Skeletal muscle cell (primary cell): ENCODE data around the gene C1QTNF6.
"Not testable (repeated sequence)": the region's sequence is repeated elsewhere in the genome, so short reads cannot be mapped to it uniquely, and the experiment has no call there.

Experiments
- DNase-seq: peaks from one replicate; pipeline ENCODE4 v3.0.0-alpha.2; 2010; ENCODE audit warnings: low read depth
- H3K4me3 ChIP-seq: 2 replicates; pipeline ENCODE4 v1.5.1; 2011; ENCODE audit warnings: low read depth, mild to moderate bottlenecking, control low read depth, low read length, moderate library complexity

C1QTNF6 gene

DNA sequence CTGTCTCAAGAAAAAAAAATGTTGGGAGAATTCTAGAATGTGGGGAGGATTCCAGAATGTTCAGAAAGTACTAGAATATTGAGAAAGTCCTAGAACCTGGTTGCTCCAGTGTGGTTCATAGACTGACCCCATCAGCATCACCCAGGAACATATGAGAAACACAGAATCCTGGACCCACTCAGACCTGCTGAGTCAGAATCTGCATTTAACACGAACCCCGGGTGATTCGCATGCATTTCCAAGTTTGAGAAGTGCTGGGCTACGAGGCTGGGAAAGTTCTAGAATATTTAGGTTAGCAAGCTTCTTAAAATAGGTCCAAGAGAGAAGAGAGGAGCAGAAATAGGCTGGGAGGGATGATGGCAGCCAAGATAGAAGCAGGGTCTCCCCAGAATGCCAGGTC is 6.4 kb downstream of the C1QTNF6 start:
- H3K4me3 ChIP-seq, result no peak overlapping the region

DNA sequence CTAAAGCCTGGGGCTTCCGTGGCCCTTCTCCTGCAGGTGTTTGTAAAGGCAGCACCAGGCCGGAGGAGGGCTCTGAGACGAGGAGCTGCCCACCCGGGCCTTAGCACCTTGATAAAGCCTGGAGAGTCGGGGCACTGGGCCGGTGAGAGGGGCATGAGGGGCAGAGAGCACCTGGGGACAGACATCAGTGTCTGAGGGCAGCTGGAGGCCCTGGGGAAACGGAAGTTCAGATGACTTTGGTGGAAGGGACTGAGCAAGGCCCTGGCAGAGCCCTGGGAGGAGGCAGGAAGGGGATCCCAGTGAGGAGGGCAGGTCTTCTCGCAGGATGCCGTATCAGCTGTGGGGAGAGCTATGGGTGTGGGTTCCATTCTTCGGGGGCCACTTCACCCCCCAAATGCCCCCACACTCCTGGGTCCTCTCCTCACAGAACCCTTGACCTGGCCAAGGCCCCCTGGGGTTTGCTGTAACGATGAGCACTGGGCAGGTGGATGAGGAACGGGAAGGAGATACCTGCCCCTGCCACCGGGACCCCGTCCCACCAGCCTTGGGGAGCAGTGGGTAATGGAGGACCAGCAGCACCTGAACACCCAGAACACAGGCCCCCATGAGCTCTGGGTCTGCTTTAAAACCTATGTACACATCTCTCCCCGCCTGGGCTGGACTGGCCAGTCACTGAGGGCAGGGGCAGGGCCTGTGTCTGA is 7.4 kb downstream of the C1QTNF6 start:
- no peak overlapping the region for H3K4me3 ChIP-seq
- no peak for DNase-seq

More for the DNA sequence above, 6.4 kb downstream of the C1QTNF6 start:
- no peak for DNase-seq

DNA sequence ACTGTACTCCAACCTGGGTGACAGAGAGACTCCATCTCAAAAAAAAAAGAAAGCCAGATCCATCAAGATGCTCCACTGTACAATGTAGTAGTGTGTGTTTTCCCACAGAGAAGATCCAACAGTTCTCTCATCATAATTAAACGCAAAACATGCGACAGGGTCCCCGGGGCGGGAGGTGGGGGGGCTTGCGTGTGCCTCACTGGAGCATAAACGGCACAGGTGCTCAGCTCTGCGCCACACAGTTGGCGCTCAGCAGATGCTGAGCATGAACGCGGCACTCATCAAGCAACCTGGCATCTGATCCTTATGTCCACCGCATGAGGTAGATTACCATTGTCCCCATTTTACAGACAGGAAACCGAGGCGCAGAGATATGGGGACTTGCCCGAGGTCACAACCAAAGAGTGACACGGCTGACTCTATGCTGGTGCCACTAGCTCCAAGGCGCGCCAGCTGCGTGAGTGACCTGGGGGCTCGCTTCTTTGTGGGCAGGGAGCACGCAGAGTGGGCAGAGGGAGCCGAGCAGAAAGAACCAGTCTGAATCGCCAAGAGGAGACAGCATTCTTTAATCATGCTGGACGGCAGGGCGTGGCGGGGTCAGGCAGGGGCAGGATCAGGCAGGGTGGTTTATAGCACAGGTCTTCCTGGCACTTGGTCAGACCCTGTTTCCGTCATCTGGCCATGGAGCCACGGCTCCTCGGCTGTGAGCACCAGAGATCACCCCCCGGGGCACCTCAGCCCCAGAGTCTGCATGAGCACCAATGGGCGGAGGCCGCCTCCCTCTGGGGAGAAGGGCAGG is 8.2 kb downstream of the C1QTNF6 start:
- no peak for DNase-seq
- no peak overlapping the region for H3K4me3 ChIP-seq

DNA sequence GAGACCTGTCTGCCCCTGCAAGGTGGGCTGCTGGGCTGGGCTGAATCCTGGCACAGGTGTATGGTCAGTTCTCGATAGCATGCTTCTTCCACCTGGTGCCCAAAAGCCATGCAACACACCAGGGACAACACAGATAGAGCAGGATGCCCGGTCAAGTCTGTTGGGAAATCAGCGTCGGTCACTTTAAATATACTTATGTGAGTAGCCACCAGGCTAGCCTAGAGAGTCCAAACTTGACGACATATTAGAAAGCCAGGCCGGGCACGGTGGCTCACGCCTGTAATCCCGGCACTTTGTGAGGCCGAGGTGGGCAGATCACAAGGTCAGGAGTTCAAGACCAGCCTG is 8.9 kb downstream of the C1QTNF6 start:
- DNase-seq, result no peak
- H3K4me3 ChIP-seq, result no peak overlapping the region

DNA sequence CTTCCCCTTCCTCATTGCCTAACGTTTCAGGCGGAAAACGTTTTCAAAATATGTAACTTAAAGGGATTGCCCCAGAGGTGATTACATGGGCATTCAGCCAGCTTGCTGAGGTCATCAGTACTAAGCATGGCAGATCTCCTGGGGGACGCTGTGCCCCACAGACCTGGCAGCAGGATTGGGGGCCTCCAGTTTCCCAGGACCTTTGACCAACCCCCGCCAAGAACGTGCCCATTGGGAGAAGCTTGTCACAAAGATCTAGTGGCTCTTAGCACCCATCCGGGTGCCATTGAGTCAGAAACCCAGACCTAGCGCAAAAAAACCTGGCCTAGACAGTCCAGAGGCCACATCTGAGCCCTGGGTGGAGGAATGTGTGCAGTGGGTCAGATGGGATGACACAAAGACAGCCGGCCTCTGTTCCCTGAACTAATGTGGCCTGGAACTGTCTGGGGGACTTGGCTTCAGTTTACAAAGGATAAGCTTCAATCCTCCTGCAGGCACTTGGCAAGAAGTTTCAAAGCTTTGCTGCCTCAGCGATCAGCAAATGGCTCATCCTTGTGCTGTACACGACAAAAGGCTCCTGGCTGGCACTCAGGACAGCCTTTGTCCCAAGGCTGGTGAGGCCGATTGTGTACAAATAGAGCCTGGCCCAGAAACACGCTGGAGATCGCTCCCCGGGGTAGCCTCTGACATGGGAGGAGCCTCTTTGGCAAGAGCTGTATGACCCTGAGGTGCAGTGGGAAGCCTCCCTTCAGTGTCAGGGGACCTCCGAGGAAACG is 9.5 kb downstream of the C1QTNF6 start:
- DNase-seq, result no peak
- no peak overlapping the region for H3K4me3 ChIP-seq

DNA sequence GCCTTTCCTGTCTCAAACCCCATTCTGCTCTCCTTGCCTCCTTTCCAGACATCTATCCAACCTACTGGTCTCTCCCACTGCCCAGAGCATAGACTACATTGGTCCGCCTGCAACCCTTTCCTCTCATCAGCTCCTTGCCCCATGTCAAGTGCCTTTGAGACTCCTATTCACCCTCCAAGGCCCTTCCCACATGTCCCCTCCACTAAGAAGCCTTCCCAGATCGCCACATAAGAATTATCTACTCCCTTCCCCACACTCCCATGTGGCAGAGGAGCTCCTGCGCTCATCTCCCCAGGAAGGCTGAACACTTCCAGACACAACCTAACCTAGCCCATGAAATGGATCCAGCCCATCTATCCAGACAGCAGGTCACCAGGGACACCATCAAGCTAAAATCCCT is 10.3 kb downstream of the C1QTNF6 start:
- no peak for DNase-seq
- no peak overlapping the region for H3K4me3 ChIP-seq

DNA sequence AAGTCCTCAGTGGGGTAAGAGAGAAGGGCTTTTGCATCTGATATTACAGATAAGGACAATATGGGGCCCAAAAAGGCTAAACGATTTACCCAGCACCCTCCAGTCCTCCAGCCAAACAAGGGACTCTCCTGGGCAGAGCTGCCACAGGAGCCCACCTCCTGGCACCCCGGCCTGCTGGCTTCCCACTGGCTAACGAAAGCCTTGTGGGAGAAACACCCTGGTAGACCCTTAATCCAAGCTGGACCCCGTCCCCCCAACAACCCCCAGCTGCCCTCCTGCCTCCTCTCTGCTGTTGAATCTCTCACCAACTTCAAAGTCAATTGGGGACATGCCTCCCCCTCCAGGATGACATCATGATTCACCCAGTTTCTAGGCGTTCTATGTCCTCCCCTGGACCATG is 10.8 kb downstream of the C1QTNF6 start:
- DNase-seq, result no peak
- H3K4me3 ChIP-seq, result no peak overlapping the region

DNA sequence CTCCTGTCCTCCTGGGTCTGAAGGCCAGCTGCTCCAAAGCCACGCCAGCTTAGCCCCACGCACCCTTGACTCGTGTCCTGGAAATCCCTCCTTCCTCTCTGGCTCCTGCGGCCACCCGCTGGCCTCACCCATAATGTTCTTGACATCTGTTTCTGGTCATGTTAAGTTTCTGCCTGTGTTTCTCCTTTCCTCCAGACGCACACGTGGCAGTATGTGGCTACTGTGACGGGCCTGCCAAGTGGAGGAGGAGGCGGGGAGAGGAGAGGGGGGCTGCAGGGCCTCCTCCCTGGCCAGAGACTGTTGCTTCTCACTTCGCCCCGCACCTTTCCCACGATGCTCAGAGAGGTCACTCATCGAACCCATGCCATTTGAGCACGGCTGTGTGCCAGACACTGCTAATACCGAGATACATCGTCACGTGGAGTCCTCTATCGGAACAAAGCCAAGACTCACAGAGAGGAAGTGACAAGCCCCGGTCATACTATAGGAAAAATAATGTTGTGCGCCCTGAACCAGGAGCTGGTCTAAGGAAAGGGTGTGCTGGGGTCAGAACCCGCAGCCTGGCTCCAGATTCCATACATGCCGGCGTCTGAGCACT is 11.5 kb downstream of the C1QTNF6 start:
- no peak overlapping the region for H3K4me3 ChIP-seq
- peak; percentile 67 for DNase-seq

DNA sequence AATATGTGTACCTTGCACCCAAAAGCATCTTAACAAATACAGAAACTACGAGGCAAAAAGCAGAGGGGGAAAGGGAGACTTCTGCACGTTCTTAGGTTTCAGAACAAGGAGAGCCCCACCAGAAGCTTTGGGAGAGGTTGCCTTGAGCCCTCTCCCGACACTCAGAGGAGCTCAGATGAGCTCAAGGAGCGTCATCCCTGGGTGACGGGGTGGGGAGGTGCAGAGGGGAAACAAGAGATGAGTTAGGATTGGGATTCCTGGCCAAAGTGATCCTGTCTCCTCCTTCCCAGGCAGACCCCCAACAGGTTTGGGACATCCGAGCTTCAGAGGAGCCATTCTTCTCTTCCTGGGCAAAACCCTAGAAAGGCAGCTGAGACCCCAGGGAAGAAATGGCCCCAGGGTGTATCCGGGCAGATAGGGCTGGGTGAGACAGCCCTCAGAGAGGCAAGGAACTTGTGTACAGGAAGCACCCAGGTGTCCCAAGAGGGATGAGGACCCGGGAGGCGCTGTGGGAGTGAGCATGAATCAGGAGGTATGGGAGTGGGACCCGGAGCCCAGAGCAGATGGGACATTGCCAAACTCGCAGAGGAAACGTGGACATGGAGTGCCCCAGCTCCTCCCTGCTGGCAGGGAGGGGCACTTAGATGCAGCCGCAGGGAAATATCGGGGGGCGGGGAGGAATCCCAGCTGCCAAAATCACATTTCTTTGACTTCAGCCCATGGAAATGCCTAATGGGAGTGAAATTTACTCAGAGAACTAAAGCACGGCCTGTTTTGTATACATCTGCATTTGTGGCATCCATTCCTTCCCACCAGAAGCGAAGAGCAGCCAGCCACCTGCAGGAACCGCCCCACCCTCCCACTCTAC is 12.4 kb downstream of the C1QTNF6 start:
- no peak for DNase-seq
- no peak overlapping the region for H3K4me3 ChIP-seq

DNA sequence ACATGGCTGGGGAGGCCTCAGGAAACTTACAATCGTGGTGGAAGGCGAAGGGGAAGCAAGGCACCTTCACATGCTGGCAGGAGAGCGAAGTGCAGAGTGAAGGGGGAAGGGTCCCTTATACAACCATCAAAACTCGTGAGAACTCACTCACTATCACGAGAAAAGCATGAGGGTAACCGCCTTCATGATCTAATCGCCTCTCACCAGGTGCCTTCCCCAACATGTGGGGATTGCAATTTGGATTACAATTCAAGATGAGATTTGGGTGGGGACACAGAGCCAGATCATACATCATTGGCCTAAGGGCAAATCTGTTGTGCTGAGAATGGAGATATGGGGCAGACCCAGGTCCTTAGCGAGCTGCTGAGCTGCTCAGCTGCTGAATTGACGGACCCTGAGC is 13.1 kb downstream of the C1QTNF6 start:
- H3K4me3 ChIP-seq, result no peak overlapping the region
- no peak for DNase-seq

DNA sequence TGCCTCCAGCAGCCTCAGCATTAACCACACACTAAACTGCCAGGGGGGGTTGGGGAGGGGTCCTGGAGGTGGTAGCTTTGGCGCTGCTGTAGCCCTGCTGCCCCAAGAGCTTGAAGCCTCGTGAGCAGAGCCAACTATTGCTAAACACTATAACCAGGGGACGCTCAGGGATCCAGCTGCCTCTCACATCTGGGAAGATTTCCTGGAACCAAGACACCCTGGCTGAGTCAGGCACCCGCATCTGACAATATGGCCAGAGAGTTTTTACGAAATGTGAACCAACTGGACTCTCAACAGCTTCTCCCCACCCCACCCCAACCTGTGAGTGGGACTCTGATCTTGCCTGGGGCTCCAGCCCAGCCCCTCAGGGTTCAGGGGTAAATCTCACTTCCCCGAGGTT is 14.3 kb downstream of the C1QTNF6 start:
- peak; percentile 76 for DNase-seq
- no peak overlapping the region for H3K4me3 ChIP-seq

DNA sequence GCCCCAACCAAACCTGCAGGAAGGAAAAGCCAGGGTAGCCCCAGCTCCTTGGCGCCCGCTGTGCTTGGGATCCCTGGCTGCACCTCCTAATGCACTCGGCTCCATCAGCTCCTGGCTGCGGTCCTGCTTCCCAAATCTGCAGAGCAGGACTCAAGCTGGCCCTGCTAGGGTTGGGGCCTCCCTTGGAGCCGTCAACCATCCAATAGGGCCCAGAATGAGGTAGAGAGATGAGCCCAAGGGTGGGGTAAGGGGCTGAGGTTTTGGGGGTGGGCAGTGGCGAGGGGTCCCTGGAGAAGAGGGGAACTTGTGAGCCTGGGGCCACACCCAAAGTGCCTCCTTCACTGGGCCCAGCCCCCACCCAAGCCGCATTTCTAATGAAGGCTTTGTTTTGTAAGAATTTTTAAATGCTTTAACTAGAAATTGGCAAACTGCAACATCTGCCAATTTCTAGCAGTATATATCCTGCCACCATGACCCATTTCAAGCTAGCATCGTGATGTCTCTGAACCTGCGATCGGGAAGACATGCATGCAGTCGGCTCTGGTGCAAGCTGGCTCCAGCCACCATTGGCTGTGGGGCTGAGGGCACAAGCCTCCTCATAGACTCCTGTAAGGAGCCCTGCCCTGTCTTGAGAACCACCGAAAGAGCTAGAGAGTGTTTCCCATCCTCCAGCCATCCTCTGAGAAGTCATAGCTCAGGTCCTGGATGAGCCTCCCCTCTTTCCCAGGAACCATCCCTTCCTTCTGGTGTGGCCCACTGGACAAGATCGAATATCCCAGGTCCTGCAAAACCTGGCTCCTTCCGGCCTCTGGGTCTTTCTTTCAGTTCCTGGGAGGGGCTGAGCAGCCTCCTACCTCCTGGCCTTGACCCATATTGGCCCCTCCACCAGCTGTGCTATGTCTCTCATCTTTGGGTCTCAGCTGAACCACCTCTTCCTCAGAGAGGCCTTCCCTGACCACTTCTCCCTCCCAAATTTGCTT is 15.5 kb downstream of the C1QTNF6 start:
- no peak for DNase-seq
- no peak overlapping the region for H3K4me3 ChIP-seq

DNA sequence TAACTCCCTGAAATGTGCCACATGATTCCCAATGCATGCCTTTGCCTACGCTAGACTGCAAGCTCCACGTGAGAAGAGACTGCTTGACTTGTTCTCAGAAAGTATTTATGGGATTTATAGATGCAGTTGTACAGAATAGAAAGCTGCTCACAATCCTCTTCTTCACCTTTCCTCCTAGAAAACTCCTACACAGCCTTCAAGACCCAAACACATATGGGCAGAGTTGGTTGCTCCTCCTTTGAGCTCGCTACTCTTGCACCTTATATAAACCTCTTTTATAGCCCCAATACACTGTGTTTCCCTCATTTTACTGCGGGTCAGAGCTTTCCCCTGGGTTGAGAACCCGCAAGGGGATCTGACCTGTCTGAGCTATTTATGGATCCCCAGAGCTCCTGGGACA is 16.4 kb downstream of the C1QTNF6 start:
- no peak overlapping the region for H3K4me3 ChIP-seq
- DNase-seq, result no peak

DNA sequence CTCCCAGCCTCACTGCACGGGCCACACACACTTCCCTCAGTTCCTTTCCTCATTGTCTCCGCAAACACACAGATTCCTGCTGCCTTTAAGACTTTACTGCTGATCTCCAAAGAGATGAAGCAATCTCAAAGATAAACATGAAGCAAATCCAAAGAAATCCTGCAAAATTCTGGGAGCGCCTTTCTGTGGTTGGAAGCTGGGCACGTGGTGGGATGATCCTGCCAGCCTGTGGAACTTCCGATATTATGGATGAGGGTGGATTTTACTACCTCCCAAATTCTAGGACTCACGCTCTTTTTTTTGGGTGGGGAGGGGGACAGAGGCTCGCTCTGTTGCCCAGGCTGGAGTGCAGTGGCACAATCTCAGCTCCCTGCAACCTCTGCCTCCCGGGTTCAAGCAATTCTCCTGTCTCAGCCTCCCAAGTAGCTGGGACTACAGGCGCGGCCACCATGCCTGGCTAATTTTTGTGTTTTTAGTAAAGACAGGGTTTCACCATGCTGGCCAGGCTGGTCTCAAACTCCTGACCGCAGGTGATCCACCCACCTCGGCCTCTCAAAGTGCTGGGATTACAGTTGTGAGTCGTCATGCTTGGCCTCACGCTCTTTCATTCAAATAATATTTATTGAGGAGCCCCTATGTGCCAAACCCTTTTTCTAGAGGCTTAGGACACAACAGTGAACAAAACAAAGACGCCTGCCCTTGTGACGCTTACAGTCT is 17.2 kb downstream of the C1QTNF6 start:
- DNase-seq, H3K4me3 ChIP-seq: not testable (repeated sequence)

DNA sequence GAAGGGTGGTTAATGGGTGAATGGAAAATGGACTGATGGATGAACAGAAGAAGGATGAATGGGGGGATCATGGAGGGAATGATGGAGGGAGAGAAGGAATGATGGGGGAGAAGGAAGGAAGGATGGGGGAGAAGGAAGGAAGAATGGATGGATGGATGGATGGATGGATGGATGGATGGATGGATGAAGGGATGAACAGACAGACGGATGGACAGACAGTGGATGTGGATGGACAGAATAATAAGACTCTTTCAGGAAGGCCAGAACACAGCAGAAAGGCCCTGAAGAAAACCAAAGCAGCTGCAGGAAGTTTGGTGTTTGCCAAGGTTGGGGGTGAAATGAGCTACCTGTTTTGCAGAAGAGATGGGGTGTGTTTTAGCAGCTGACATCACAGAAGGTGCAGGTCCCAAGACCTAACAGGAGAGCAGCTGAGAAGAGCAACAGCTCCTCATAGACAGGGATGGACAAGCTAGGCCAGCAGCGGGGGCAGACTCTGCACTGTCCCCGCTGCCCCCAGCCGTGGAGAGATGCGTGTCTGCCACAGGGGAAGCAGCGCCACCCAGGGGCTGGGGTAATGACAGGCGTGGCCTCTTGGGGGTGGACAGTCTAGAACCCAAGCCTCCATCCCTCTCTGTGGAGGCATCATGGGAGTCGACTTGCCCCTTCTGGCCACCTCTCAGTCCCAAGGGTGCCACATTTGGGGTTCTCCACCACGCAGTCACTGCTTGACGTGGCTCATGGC is 17.9 kb downstream of the C1QTNF6 start:
- H3K4me3 ChIP-seq, result no peak overlapping the region
- no peak for DNase-seq

DNA sequence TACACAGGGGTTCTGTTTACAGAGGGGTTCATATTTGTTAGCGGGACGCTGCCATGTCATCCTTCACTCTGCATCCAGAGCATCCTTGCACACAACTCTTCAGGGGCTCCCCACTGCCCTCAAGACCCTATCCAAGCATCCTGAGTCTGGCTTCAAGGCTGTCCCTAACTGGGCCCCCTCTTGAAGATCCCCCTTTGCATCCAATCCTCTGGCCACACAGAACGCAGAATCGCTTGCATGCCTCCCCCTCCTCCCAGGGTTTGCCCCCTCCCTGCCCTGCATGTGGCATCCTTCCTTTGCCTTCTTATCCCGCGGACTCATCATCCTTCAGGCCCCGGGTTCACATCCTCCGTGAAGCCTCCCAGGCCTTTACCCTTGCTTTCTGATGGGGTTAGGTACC is 18.6 kb downstream of the C1QTNF6 start:
- DNase-seq, result no peak
- H3K4me3 ChIP-seq, result no peak overlapping the region
